HG03520 (cell line): ENCODE results near the gene GNAT3.

Experiments
- ATAC-seq: cut with Tn5 transposase; IDR thresholded peaks from one replicate; pipeline ENCODE4 v1.9.1; 2021; ENCODE audit warnings: mild to moderate bottlenecking, moderate library complexity; ENCODE audit not compliant: unreplicated experiment

The GNAT3 gene

DNA sequence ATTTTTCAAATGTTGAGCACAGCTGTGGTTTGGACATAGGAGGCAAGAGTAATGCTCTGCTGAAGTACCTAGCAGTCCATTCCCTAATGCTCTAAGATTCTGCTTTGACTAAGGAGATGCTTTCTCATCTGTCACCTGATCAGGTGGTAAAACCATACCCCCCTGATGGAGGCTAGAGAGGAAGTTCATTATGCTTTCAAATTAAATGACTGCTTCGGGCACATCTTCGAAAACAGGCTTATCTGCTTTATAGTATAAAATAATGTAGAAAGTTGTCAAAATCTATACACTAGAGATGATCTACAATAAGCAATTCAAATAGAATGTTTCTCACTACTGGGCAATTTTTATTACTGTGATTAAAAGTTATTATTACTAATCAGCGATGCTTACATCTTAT lies at the start of gene GNAT3:
TSS of gene GNAT3 (minus strand) at position 101 of the 400 bp plus-strand sequence. CDS start 138 bp downstream, outside the sequence.
- no peak for ATAC-seq

DNA sequence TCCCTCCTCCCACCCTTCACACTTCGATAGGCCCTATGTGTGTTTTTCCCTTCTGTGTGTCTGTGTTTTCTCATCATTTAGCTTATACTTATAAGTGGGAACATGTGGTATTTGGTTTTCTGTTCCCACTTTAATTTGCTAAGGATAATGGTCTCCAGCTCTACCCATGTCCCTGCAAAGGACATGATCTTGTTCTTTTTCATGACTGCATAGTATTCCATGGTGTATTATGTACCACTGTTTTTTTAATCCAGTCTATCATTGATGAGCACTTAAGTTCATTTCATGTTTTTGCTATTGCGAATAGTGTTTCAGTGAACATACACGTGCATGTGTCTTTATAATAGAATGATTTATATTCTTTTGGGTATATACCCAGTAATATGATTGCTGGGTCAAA lies 46.3 kb upstream of the GNAT3 start:
- no peak for ATAC-seq

DNA sequence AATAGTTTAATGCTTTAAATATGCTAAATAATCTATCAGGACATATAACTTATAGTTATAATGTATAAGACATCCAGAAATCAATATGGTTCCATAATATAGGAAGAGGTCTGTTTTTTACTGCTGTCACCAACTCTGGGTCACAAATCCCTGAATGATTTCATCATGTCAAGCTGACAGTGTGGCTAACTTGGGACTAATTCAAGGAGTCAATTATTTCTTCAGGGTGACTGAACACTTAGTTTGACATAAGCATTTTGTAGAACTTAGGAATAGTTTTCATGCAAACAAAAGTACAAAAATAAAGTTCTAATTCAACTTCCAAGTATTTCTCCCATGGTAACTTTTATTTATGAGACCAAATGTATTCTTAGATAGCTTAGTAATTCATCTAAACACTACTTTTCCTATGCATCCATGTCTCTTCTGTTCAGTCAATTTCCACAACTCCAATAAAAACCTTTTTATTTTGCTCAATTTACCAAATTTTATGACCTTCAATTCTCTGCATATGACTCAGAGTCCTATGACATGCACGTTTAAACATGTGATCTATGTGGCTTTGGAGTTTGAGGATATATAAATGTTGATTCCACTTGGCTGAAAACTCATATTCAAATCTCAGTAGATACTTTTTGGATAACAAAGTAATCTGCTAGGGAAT lies 40.3 kb upstream of the GNAT3 start:
- ATAC-seq, result no peak

DNA sequence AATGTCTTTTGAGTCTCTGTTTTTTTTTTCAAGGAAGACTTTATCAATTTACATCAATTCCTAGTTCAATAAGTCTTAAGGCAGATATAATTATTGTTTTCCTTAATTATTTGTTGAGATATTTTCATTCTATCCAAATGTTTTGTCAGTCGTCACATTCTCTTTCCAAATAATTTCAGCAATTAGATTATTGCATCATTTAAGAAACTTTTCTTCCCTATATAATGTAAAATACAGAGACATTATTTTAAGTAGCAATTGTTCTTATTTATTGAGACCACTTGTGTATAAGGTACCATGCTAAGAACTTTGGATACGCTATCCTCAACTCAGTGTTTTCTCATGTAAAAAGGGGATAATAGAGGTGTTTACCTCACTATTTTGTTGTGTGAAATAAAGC lies 38.1 kb upstream of the GNAT3 start:
- ATAC-seq, result no peak

DNA sequence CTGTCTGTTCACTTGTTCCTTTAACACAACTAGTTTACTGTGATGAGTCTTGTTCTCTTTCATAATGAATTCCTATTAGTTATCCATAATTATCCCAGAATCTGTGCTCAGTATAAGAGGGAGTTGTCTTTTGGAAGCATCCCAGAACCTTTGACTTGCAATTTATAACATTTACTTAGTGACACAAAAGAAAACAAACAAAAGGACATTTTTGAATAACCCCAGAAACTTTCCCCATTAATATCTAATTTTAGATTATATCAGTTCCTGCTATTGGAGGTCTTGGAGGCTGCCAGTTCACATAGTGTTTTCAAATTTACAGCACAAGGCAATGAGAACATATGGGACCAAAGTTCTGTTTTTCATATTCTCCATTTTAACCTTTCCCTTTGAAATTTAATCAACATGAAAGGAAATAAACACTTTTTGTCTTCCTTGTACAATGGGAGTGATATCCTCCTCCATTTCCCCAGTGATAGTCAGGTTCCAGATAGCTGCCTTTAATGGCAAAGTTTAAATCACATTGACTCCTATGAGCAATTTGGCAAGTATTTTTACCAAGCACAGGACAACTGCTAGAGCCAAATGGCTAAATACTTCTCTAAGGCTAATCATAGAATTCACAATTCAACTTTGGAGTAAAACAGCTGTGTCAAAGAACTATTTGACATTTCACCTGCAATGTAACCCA lies 37.1 kb upstream of the GNAT3 start:
- ATAC-seq, result no peak

DNA sequence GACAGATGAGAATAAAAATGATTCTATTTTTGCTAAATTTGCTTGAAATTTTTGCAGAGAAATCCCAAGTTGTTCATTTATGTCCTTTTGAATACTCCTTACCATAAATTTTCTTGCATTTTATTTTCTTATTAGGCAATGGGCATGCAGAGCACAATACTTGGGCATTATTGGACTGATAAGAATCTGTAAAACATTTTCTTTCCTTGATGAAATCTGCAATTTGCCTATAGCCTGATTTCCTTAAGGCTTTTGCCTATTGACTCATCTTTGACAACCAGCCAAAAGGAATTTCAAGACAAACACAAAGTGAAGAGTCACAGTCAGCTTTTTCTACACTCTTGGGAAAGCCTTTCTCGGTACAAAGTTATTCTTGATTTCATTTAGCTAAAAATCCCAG lies 30.5 kb upstream of the GNAT3 start:
- ATAC-seq, result no peak

DNA sequence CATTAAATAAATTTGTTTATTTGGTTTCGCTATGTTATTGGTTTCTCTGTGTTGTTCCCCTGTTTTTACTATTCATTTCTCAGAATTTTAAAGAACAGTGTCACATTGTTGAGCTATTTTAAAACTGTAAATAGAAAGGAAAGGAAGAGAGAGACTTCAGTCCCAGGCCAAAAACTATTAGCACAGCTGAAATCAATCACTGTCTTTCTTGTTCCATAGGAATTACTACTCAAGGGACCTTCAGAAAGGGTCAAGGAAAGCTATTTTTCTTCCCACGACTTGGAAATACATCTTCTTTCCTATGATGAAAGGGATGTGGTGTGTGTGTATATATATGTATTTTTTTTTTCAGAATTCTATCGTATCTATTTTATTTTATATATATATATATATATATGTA lies 29.0 kb upstream of the GNAT3 start:
- no peak for ATAC-seq

DNA sequence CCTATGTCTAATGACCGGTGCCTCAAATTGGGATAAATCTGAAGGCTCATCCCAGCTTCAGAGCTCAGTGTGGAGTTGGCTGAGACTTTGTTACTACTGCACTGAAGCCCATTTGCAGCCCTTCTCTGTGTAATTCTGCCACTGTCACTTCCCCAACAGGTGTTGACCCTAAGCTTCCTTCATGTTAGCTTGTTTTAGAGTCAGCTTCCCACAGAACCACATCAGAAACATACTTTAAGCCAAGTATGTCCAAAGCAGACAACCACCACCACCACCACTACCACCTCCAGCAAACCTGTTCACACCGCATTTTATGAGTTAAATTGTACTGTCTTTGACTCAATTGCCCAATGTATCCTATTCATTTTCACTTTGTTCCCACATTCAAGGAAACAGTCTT lies 25.2 kb upstream of the GNAT3 start:
- ATAC-seq, result no peak

DNA sequence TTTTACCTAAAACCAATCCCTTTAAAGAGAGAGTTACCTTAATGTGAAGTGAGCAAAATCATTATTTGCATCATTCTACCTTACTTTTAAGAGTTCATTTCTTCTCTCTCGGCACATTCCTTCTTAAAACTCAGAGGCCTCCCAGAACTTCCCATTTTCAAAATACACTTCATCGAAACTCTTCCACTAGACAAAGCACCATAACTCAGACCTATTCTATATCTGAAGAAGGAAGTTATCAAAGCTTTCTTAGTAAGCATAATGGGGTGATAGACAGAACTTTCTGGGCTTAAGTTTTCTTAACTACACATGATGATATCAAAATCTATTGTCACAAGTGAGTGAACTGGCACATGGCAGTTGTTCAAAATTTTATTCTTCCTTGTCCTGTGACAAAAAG lies 24.6 kb upstream of the GNAT3 start:
- no peak for ATAC-seq

DNA sequence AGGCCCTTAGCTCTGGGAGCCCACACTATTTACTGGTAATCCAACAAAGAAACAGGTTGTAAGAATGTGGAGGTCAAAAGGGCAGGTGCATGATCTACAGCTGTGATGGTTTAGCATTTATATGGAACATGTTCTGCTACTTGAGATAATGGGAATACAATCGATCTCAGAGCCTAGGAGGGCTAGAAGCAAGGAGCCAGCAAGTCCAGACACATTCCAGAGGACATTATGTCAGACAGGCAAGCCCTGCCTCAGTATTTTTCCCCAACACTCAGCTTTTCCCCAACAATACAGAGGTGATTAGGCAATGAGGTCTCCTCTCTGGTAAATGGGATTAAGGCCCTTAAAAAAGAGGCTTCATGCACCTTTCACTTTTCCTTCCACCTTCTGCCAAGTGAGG lies 21.4 kb upstream of the GNAT3 start:
- ATAC-seq, result no peak

DNA sequence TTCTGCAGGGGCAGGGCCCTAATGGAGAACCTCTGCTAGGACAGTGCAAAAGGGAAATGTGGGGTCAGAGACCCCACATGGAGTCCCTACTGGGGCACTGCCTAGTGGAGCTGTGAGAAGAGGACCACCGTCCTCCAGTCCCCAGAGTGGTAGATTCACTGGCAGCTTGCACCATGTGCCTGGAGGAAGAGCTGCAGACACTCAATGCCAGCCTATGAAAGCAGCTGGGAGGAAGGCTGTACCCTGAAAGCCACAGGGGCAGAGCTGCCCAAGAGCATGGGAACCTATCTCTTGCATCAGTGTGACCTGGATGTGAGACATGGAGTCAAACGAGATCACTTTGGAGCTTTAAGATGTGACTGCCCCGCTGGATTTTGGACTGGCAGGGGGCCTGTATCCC lies 20.3 kb upstream of the GNAT3 start:
- no peak for ATAC-seq

DNA sequence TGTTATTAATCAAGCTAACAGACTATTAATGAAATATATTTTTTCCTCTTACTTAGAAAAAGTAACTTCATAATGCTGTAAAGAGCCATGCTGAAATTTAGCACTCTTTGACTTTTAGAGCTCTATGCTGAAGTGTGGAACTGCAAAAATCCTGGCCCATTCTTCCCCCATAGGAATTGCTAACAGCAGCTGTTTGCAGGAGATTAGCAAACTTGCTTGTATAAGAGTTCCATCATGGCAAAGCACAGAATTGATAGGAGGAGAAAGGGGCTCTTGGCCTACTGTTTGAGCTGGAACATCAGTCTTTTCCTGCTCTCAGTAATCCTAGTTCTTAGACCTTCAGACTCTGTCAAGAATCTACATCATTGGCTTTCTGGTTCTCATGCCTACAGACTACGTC lies 18.3 kb upstream of the GNAT3 start:
- ATAC-seq, result no peak

DNA sequence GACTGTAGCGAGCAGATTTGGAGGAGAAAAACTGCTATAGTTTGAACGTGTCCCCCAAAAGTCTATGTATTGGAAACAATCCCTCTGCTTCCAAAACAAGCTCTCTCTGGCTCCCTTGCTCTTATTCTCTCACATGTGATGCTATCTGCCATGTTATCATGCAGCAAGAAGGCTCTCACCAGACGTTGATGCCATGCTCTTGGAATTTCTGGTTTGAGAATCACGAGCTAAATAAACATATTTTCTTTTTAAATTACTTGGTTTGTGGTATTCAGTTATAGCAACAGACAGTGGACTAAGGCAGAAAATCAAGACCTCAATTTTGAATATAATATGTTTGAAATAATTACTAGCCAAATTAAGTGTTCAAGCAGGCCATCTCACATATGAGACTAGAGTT lies 17.5 kb upstream of the GNAT3 start:
- ATAC-seq, result no peak

DNA sequence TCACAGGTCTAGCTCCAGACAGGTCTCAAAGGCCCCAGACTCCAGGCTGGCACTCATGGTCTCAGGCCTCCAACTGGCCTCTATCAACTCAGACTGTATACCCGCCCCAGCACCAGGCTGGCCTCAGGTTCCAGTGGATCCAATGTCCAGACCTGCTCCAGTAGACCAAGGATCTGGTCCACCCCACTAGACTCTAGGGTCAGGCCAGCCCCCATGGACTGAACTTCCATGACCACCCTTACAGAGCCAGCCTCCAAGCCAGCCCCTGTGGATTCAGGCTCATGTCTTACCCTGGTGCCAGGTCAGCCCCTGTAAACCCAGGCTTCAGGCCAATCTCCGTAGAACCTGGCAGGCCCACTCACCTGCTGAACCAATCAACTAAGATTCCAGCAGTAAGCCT lies 16.8 kb upstream of the GNAT3 start:
- ATAC-seq, result no peak

DNA sequence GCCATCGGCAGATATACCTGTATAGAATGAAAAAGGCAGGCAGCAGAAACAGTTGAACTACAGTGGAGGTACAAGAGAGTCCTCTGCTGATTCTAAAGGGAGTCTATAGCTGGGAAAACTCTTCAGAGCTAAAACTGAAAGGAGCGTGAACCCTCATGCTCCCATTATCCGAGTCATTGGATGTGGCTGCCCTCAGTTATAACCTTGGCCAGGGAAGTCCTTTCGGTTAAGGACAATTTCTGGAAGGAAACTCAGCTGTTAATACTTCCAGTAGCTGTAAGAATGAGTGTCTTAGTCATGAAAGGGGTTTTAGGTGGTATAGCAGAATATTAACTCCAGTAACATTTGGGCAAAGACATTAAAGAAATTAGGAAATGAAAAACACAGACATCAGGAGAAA lies 14.6 kb upstream of the GNAT3 start:
- ATAC-seq, result no peak

DNA sequence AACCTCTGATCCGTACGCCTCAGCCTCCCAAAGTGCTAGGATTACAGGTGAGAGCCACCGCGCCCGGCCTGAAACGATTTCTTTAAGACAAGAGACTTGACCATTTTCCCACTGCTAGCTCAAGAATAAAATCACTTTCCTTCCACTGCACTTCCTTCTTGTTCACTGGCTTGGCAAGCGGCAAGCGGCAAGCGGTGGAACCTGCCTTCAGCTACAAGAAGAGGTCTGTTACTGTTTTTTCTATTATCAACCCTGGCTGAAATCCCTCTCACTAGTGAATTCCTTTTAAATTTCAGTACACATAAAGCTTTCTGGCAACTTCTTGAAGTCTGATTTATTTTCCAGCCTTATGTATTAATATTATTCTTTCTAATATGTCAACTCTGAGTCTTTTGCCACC lies 12.8 kb upstream of the GNAT3 start:
- no peak for ATAC-seq

DNA sequence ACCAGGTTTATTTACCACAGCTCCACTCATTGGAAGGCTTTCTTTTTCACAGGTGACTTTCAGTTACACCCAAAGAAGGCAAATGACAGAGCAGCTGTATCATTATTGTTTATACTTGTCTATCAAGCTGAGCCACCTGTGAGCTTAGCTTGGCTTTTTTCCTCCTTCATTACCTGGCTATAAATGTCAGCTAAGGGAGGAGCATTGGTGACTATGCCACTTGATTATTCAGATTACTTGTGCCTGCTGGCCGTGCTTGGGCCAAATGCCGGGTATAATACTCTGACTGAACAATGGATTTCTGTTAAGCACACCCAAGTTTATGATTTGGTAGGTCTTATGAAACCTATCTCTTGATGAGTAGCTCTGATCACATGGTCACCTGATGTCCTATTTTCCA lies 9.9 kb upstream of the GNAT3 start:
- ATAC-seq, result no peak

DNA sequence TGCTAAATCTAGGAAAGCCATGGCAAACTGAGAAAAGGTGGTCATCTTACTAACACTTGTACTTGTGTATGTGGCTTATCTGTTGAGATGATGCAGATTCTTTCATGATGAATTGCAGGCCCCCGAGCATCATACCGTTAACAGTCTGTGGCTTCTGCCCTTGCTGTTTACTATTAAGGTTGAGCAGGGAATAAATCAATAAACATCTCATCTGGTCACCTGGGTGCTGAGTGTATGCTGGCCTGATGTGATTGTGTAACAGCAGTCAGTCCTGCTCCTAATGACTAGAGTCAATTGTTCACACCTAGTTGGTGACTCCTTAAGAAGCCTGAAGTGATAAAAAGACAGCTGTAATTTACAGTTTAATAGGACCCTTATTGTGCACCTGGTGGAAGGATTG lies 8.3 kb upstream of the GNAT3 start:
- ATAC-seq, result no peak

DNA sequence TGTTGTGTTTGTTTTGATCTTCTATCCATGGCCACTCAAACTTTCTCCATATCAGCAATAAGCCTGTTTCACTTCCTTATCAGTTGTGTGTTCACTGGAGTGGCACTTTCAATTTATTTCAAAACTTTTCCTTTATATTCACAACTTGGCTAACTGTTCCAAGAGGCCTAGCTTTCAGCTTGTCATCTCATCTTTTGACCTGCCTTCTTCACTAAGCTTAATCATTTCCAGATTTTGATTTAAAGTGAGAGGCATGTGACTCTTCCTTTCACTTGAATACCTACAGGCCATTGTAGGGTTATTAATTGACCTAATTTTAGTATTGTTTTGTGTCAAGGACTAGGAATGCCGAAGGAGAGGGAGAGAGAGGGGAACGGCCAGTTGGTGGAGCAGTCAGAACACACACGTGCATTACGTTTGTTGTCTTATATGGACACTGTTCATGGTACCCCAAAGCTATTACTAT lies 5.5 kb upstream of the GNAT3 start:
- no peak for ATAC-seq

DNA sequence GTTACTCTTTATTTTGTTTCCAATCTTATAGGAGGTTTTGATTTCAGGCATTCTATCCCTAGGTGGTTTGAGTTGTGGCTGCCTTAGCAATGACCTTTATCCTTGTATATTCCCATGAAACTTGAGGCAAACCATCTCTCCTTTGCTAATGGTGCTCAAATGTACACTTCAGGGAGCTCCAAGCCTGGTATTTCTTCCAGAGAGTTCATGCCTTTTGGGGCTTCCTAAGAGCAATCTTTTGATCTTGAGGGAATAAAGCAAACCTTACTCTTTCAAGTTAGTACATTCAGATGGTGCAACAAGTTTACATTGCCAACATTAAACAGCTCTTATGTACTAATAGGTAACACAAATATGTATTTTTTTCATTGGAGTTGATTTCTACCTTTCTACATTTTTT lies 3.4 kb upstream of the GNAT3 start:
- no peak for ATAC-seq

DNA sequence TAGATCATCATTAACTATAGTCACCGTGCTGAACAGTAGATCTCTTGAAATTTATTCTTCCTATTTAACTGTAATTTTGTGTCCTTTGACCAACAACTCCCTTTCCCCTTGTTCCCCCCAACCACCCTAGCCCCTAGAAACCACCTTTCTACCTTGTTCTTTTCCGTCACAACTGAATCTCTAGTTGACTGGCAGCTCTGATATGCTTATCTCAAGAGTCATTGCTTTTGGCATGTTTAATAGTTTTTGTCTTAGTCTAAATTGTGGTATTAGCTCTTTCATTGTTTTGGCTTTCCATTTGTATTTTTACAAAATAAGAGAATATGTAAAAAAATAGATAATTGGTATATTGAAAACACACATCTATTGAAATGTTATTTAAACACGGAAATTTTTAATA lies 1.8 kb downstream of the GNAT3 start:
- ATAC-seq, result no peak

DNA sequence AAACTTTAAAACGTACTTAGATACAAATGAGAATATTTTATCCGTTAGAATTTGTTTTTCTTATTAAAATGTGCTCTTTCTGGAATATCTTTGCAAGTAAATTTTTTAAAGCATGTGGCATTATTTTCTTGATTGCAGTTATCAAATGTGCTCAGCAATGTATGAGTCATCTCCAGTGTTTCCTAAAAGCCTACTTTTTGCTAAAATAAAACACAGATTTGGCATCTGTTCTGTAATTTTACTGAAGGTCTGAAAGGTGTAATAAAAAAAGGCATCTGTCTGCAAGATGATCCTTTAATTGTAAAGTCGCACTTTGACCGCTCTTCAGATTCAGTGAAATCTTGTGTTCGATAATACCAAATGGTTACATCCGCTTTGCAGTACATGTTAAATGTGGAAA lies 3.4 kb downstream of the GNAT3 start:
- no peak for ATAC-seq
